Natural killer cell (primary cell): ENCODE measurements around the gene SMIM41. TPM values are rescaled to one million over a fixed set of nuclear protein-coding genes. Genes with fewer than 3 reads are reported as not detected.

Source experiments
- ATAC-seq, 3 donors: fragments of 150-1000 bp in 2 of 3; fragments of 200-7000 bp in 1 of 3; cut with Tn5 transposase; 1 replicate in 1 of 3; 2 replicates in 2 of 3; pipeline ENCODE4 v1.10.0; 2021; ENCODE audit warnings: mild to moderate bottlenecking in 2 of 3, moderate library complexity in 2 of 3
- DNase-seq, 2 donors: peaks; one replicate each; pipeline versions ENCODE4 v3.0.0 to v3.0.0-alpha.2; 2013 to 2021; ENCODE audit warnings: mixed read lengths in 1 of 2
- H3K27ac ChIP-seq: one replicate; pipeline ENCODE4 v1.5.1; 2013; ENCODE audit warnings: mild to moderate bottlenecking, low read length
- H3K27me3 ChIP-seq: one replicate; pipeline ENCODE4 v1.6.1; 2013; ENCODE audit warnings: low read length; ENCODE audit not compliant: control insufficient read depth, insufficient read depth
- H3K36me3 ChIP-seq: one replicate; pipeline ENCODE4 v1.6.1; 2013; ENCODE audit warnings: low read length; ENCODE audit not compliant: control insufficient read depth, insufficient read depth
- H3K4me1 ChIP-seq: one replicate; pipeline ENCODE4 v1.6.1; 2013; ENCODE audit warnings: low read length; ENCODE audit not compliant: control insufficient read depth, insufficient read depth
- H3K4me3 ChIP-seq: one replicate; pipeline ENCODE4 v1.5.1; 2013; ENCODE audit warnings: low read length
- H3K9me3 ChIP-seq: one replicate; pipeline ENCODE4 v1.6.1; 2013; ENCODE audit warnings: low read length; ENCODE audit not compliant: control insufficient read depth, insufficient read depth
- H3K27ac Mint-ChIP-seq, 2 donors: one replicate each; pipeline ENCODE4 v1.8.0; 2022; ENCODE audit warnings: mild to moderate bottlenecking in 2 of 2, mixed read lengths in 2 of 2, moderate library complexity in 1 of 2
- H3K27me3 Mint-ChIP-seq, 2 donors: one replicate each; pipeline ENCODE4 v1.8.0; 2022; ENCODE audit warnings: low read depth in 2 of 2, mixed read lengths in 2 of 2
- H3K36me3 Mint-ChIP-seq: one replicate; pipeline ENCODE4 v1.8.0; 2022; ENCODE audit warnings: mixed read lengths
- H3K4me1 Mint-ChIP-seq, 2 donors: one replicate each; pipeline ENCODE4 v1.8.0; 2022; ENCODE audit warnings: mixed read lengths in 2 of 2
- H3K4me3 Mint-ChIP-seq: one replicate; pipeline ENCODE4 v1.8.0; 2022; ENCODE audit warnings: mild to moderate bottlenecking, moderate library complexity, mixed read lengths
- H3K9me3 Mint-ChIP-seq, 2 donors: one replicate each; pipeline ENCODE4 v1.8.0; 2022; ENCODE audit warnings: mixed read lengths in 2 of 2
- CTCF ChIP-seq: fragments of 200-600 bp; IDR thresholded peaks from one replicate; pipeline ENCODE4 v1.8.0; 2022; ENCODE audit warnings: antibody characterized with exemption
- WGBS: methylation state at CpG from one replicate; pipeline ENCODE4 v1.1.7; 2013; ENCODE audit warnings: missing lambda C conversion rate; ENCODE audit not compliant: insufficient coverage; 5-methylcytosine and 5-hydroxymethylcytosine counted together
- intact Hi-C: fragments of 100-400 bp; cut with micrococcal nuclease; formaldehyde crosslinking; loops from one replicate; pipeline ENCODE4 v1.14.2; 2022
- total RNA-seq, 4 donors: library from RNA; stranded (reverse); fragments of 120-200 nt in 1 of 4; gene quantifications; one replicate each; pipeline versions ENCODE4 v1.2.3 to v1.2.4, GENCODE V29; 2013 to 2022

The SMIM41 gene
- total RNA-seq, 3 donors from 2014 or later (not counting 1 experiment from before 2014, with no cell fraction given): not detected

GRCh38 chr12:52036587-52037171 lies 42.8 kb upstream of the SMIM41 start:
- peak overlapping the region; percentile 32 for H3K4me3 ChIP-seq
- intact Hi-C loops: loop anchor here (1.0 kb wide), 1 partner anchor 14 kb away; no protein-coding TSS in a partner anchor
- Mint-ChIP-seq H3K9me3 (no peaks in the 10 kb centered on the region), H3K36me3 (no peaks in the 10 kb centered on the region), H3K4me1 (peaks cover 7 to 23% of the 10 kb centered on the region in 2 donors), H3K27ac (peak overlapping the region; percentile 77 to 87), H3K27me3 (peaks cover 0 to 11% of the 10 kb centered on the region in 2 donors), H3K4me3 (peak overlapping the region; percentile 60)
- DNase-seq (peak; percentile 87 to 94), ATAC-seq (peak; percentile 59 to 76 (median 67))
- peaks cover 3% of the 10 kb centered on the region for H3K27me3 ChIP-seq
- H3K27ac ChIP-seq: peak overlapping the region; percentile 53
- no peaks in the 10 kb centered on the region for H3K36me3 ChIP-seq
- H3K4me1 ChIP-seq: peaks cover 43% of the 10 kb centered on the region
- WGBS: 10% methylated on average over 53 of the region's 53 CpGs
- H3K9me3 ChIP-seq: no peaks in the 10 kb centered on the region
- TF ChIP-seq CTCF: no peak

GRCh38 chr12:52037248-52037861 lies 42.1 kb upstream of the SMIM41 start:
- peak in 1 of 3 donors; percentile 0 for ATAC-seq
- peak overlapping the region in 1 of 2 donors; percentile 87 for H3K27ac Mint-ChIP-seq
- no peaks in the 10 kb centered on the region for H3K36me3 Mint-ChIP-seq
- TF ChIP-seq CTCF: no peak
- H3K9me3 Mint-ChIP-seq: no peaks in the 10 kb centered on the region
- Histone ChIP-seq H3K4me1 (peaks cover 48% of the 10 kb centered on the region), H3K4me3 (peak overlapping the region; percentile 39), H3K27ac (peak overlapping the region; percentile 3), H3K36me3 (no peaks in the 10 kb centered on the region), H3K27me3 (peaks cover 3% of the 10 kb centered on the region), H3K9me3 (no peaks in the 10 kb centered on the region)
- H3K4me3 Mint-ChIP-seq: peak overlapping the region; percentile 37
- H3K27me3 Mint-ChIP-seq: peaks cover 0 to 13% of the 10 kb centered on the region in 2 donors
- 3% methylated on average over 59 of the region's 59 CpGs for WGBS
- intact Hi-C loops: loop anchor here (1.0 kb wide), 1 partner anchor 13 kb away; no protein-coding TSS in a partner anchor
- H3K4me1 Mint-ChIP-seq: peaks cover 13 to 27% of the 10 kb centered on the region in 2 donors
- no peak for DNase-seq

GRCh38 chr12:52038447-52038846 lies 41.1 kb upstream of the SMIM41 start:
- Histone ChIP-seq H3K9me3 (no peaks in the 10 kb centered on the region), H3K27ac (no peak overlapping the region), H3K27me3 (peaks cover 3% of the 10 kb centered on the region), H3K4me1 (peaks cover 44% of the 10 kb centered on the region), H3K4me3 (no peak overlapping the region), H3K36me3 (no peaks in the 10 kb centered on the region)
- Mint-ChIP-seq H3K4me3 (peak overlapping the region; percentile 62), H3K9me3 (no peaks in the 10 kb centered on the region), H3K27ac (peak overlapping the region; percentile 53 to 58), H3K27me3 (peaks cover 0 to 13% of the 10 kb centered on the region in 2 donors), H3K4me1 (peaks cover 10 to 21% of the 10 kb centered on the region in 2 donors), H3K36me3 (no peaks in the 10 kb centered on the region)
- TF ChIP-seq CTCF: no peak
- DNase-seq (no peak), ATAC-seq (no peak)
- WGBS: 86% methylated on average over 6 of the region's 6 CpGs
- intact Hi-C loops: no loop called here
